ENCODE data around the gene ARMH1. TPM values are rescaled to one million over a fixed set of nuclear protein-coding genes. Genes with fewer than 3 reads are reported as not detected.

The ARMH1 gene
- total RNA-seq, 6 experiments from 2014 or later, result 0.14 to 0.41 (median 0.32) TPM; not detected in 2

GRCh38 chr1:44631647-44632539 is 42.6 kb upstream of the ARMH1 start:
- Mint-ChIP-seq H3K27ac (peak overlapping the region; percentile 97), H3K36me3 (ENCODE audit: low read depth) (peaks cover 20% of the 10 kb centered on the region), H3K27me3 (ENCODE audit: insufficient read depth) (no peaks in the 10 kb centered on the region; the same call in 1 of the 2 replicates), H3K4me3 (peak overlapping the region; percentile 90), H3K9me3 (no peaks in the 10 kb centered on the region), H3K4me1 (ENCODE audit: low read depth) (peaks cover 83% of the 10 kb centered on the region)
- DNase-seq, result peak; percentile 80
- no peak for TF ChIP-seq CTCF (IDR thresholded peaks at IDR 0.05)

GRCh38 chr1:44632598-44632997 is 41.9 kb upstream of the ARMH1 start:
- Mint-ChIP-seq H3K9me3 (no peaks in the 10 kb centered on the region), H3K27me3 (ENCODE audit: insufficient read depth) (no peaks in the 10 kb centered on the region; the same call in 1 of the 2 replicates), H3K4me3 (peak overlapping the region; percentile 90), H3K27ac (peak overlapping the region; percentile 97), H3K4me1 (ENCODE audit: low read depth) (peaks cover 87% of the 10 kb centered on the region), H3K36me3 (ENCODE audit: low read depth) (peaks cover 20% of the 10 kb centered on the region)
- no peak for TF ChIP-seq CTCF (IDR thresholded peaks at IDR 0.05)
- DNase-seq, result no peak

- no peak for DNase-seq
- H3K27ac Mint-ChIP-seq, result peak overlapping the region; percentile 29
- no peaks in the 10 kb centered on the region; the same call in 1 of the 2 replicates for H3K27me3 Mint-ChIP-seq (ENCODE audit: insufficient read depth)
- no peak; the same call in 1 of the 2 replicates for TF ChIP-seq CTCF (IDR thresholded peaks at IDR 0.05)
- H3K4me1 Mint-ChIP-seq (ENCODE audit: low read depth), result peaks cover 66% of the 10 kb centered on the region
- H3K36me3 Mint-ChIP-seq (ENCODE audit: low read depth), result peaks cover 30% of the 10 kb centered on the region
- no peak overlapping the region for H3K4me3 Mint-ChIP-seq
- H3K9me3 Mint-ChIP-seq, result no peaks in the 10 kb centered on the region
Observed at GRCh38 chr1:44634606-44635189, 39.8 kb upstream of the ARMH1 start.

- peaks cover 30% of the 10 kb centered on the region for H3K36me3 Mint-ChIP-seq (ENCODE audit: low read depth)
- H3K4me1 Mint-ChIP-seq (ENCODE audit: low read depth), result peaks cover 59% of the 10 kb centered on the region
- H3K4me3 Mint-ChIP-seq, result no peak overlapping the region
- H3K9me3 Mint-ChIP-seq, result no peaks in the 10 kb centered on the region
- TF ChIP-seq CTCF (IDR thresholded peaks at IDR 0.05), result no peak
- no peaks in the 10 kb centered on the region; the same call in 1 of the 2 replicates for H3K27me3 Mint-ChIP-seq (ENCODE audit: insufficient read depth)
- no peak overlapping the region for H3K27ac Mint-ChIP-seq
- no peak for DNase-seq
Observed at GRCh38 chr1:44635439-44635838, 39.1 kb upstream of the ARMH1 start.

GRCh38 chr1:44636083-44636687 is 38.3 kb upstream of the ARMH1 start:
- Mint-ChIP-seq H3K4me3 (no peak overlapping the region), H3K27ac (no peak overlapping the region), H3K27me3 (ENCODE audit: insufficient read depth) (no peaks in the 10 kb centered on the region; the same call in 1 of the 2 replicates), H3K36me3 (ENCODE audit: low read depth) (peaks cover 30% of the 10 kb centered on the region), H3K9me3 (no peaks in the 10 kb centered on the region), H3K4me1 (ENCODE audit: low read depth) (peaks cover 51% of the 10 kb centered on the region)
- no peak for DNase-seq
- TF ChIP-seq CTCF (IDR thresholded peaks at IDR 0.05), result no peak

Measured in HFFc6 (cell line).